GM23338 (cell line): ENCODE results near the gene ZKSCAN8. TPM values are rescaled to one million over a fixed set of nuclear protein-coding genes. Genes with fewer than 3 reads are reported as not detected.
A peak's percentile ranks its signal among the peaks of the same experiment; 100 is the strongest.

Experiments
- ATAC-seq: fragments of 200-7000 bp; cut with Tn5 transposase; 3 replicates; pipeline ENCODE4 v1.9.1; 2020
- DNase-seq: peaks from one replicate; pipeline ENCODE4 v3.0.0-alpha.2; 2015; ENCODE audit warnings: low spot score
- H2AFZ ChIP-seq: fragments of 200-600 bp; sonication (generic); 2 replicates; pipeline ENCODE4 v1.8.0; 2016; ENCODE audit warnings: antibody characterized with exemption, mild to moderate bottlenecking, moderate library complexity
- H3F3A ChIP-seq: fragments of 200-600 bp; sonication (generic); replicated peaks from 2 replicates; pipeline ENCODE4 v1.8.0; 2017; ENCODE audit warnings: antibody characterized with exemption, mixed run types, low read depth
- H3K27ac ChIP-seq: fragments of 200-600 bp; sonication (generic); 2 replicates; pipeline ENCODE4 v1.6.1; 2016; ENCODE audit warnings: low read depth
- H3K27me3 ChIP-seq: fragments of 200-600 bp; sonication (generic); 2 replicates; pipeline ENCODE4 v1.8.0; 2016; ENCODE audit warnings: mild to moderate bottlenecking, mixed run types, moderate library complexity; ENCODE audit not compliant: insufficient read depth
- H3K36me3 ChIP-seq: fragments of 200-600 bp; sonication (generic); 2 replicates; pipeline ENCODE4 v1.8.0; 2016; ENCODE audit warnings: mild to moderate bottlenecking; ENCODE audit not compliant: insufficient read depth
- H3K4me1 ChIP-seq: fragments of 200-600 bp; sonication (generic); 2 replicates; pipeline ENCODE4 v1.8.0; 2016; ENCODE audit warnings: mild to moderate bottlenecking, moderate library complexity; ENCODE audit not compliant: insufficient read depth
- H3K4me2 ChIP-seq: fragments of 200-600 bp; sonication (generic); 2 replicates; pipeline ENCODE4 v1.7.1; 2017; ENCODE audit warnings: mixed run types
- H3K4me3 ChIP-seq: fragments of 200-600 bp; sonication (generic); 2 replicates; pipeline ENCODE4 v1.6.1; 2016; ENCODE audit warnings: mixed run types
- H3K79me2 ChIP-seq: fragments of 200-600 bp; sonication (generic); replicated peaks from 2 replicates; pipeline ENCODE4 v1.8.0; 2017; ENCODE audit warnings: mild to moderate bottlenecking; ENCODE audit not compliant: insufficient read depth
- H3K9me2 ChIP-seq: fragments of 200-600 bp; sonication (generic); 2 replicates; pipeline ENCODE4 v1.8.0; 2017; ENCODE audit not compliant: insufficient read depth
- H4K20me1 ChIP-seq: fragments of 200-600 bp; sonication (generic); replicated peaks from 2 replicates; pipeline ENCODE4 v1.8.0; 2017; ENCODE audit warnings: mild to moderate bottlenecking; ENCODE audit not compliant: insufficient read depth
- H3K27ac Mint-ChIP-seq: 2 replicates; pipeline ENCODE4 v1.8.0; 2020; ENCODE audit warnings: inconsistent platforms, mild to moderate bottlenecking, moderate library complexity, mixed read lengths
- H3K27me3 Mint-ChIP-seq: 3 replicates; pipeline ENCODE4 v1.8.0; 2022; ENCODE audit warnings: low read depth, mild to moderate bottlenecking, moderate library complexity, mixed read lengths, inconsistent platforms; ENCODE audit not compliant: insufficient read depth, poor library complexity
- H3K36me3 Mint-ChIP-seq: 3 replicates; pipeline ENCODE4 v1.8.0; 2021; ENCODE audit warnings: low read depth, mild to moderate bottlenecking, inconsistent platforms, moderate library complexity, mixed read lengths
- H3K4me1 Mint-ChIP-seq: 3 replicates; pipeline ENCODE4 v1.8.0; 2020; ENCODE audit warnings: mild to moderate bottlenecking, inconsistent platforms, mixed read lengths
- H3K4me3 Mint-ChIP-seq: 3 replicates; pipeline ENCODE4 v1.8.0; 2021; ENCODE audit warnings: moderate library complexity, mild to moderate bottlenecking, inconsistent platforms, mixed read lengths
- H3K9me3 Mint-ChIP-seq: 3 replicates; pipeline ENCODE4 v1.8.0; 2020; ENCODE audit warnings: moderate library complexity, mild to moderate bottlenecking, inconsistent platforms, mixed read lengths
- CREB1 ChIP-seq: fragments of 250-450 bp; sonication (Bioruptor Pico); IDR thresholded peaks from 2 replicates; pipeline ENCODE4 v1.5.0; 2020; ENCODE audit warnings: low read depth, mild to moderate bottlenecking, moderate library complexity
- EZH2 ChIP-seq: fragments of 200-600 bp; sonication (generic); IDR thresholded peaks from one replicate; pipeline ENCODE4 v1.8.0; 2017; ENCODE audit warnings: antibody characterized with exemption, mild to moderate bottlenecking, low read depth; ENCODE audit not compliant: unreplicated experiment
- EZH2phosphoT487 ChIP-seq: fragments of 200-600 bp; sonication (generic); IDR thresholded peaks from one replicate; pipeline ENCODE4 v1.8.1; 2018; ENCODE audit warnings: antibody characterized with exemption; ENCODE audit not compliant: unreplicated experiment
- JUNB ChIP-seq: IDR thresholded peaks from one replicate; pipeline ENCODE4 v1.6.1; 2016; ENCODE audit warnings: antibody characterized with exemption; ENCODE audit not compliant: unreplicated experiment
- NANOG ChIP-seq: IDR thresholded peaks from 2 replicates; pipeline ENCODE4 v1.6.1; 2016; ENCODE audit warnings: antibody characterized with exemption, borderline replicate concordance
- POLR2AphosphoS5 ChIP-seq: IDR thresholded peaks from 2 replicates; pipeline ENCODE4 v1.6.1; 2016; ENCODE audit warnings: antibody characterized with exemption, low read depth
- STAT1 ChIP-seq: IDR thresholded peaks from one replicate; pipeline ENCODE4 v1.6.1; 2016; ENCODE audit warnings: antibody characterized with exemption; ENCODE audit not compliant: unreplicated experiment
- ZNF114 ChIP-seq: fragments of 250-450 bp; sonication (Bioruptor Pico); IDR thresholded peaks from 2 replicates; pipeline ENCODE4 v1.5.0; 2020; ENCODE audit warnings: mild to moderate bottlenecking, moderate library complexity
- ZNF331 ChIP-seq: fragments of 250-450 bp; sonication (Bioruptor Pico); IDR thresholded peaks from 2 replicates; pipeline ENCODE4 v1.5.0; 2020; ENCODE audit warnings: low read depth, mild to moderate bottlenecking, moderate library complexity
- polyA plus RNA-seq: library from polyadenylated mRNA; unstranded; fragments of >200 nt; fragmentation: Nextera tagmentation; extraction: Ambion mirVana; gene quantifications from 2 replicates; pipeline ENCODE4 v1.2.1, GENCODE V29; 2016
- total RNA-seq: library from RNA; depleted of rRNA; stranded (reverse); fragments of >200 nt; shearing (Covaris generic); gene quantifications from 2 replicates; pipeline ENCODE4 v1.2.3, GENCODE V29; 2014
- TF ChIP-seq, protein P1 (sequence below): IDR thresholded peaks from one replicate; pipeline ENCODE4 v1.6.1; 2018; ENCODE audit warnings: antibody characterized with exemption; ENCODE audit not compliant: unreplicated experiment

The ZKSCAN8 gene
- total and polyA plus RNA-seq, 2 experiments from 2014 or later = 4.2 to 22.6 TPM

DNA sequence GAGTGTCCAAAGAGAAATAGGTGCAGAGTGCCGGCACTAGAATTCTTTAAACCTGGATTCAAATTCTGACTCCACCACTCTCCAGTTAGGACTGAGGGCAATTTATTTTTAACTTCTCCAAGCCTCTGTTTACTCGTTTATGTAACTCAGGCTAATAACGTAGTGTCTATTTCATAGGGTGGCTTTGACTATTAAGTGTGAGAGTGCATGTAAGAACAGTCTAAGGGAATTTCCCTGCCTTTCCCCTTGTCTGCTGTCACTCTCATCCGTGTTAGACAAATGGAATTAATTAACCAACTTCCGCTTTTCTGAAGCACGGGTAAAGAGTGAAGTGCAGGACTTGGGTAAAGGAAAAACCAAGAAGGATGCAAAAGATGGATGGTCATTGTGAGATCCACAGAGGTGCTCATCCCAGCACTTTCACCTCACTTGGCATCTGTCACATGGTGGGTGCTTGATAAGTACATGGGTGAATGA, 4.1 kb upstream of the ZKSCAN8 start:
- peaks cover 26% of the 10 kb centered on the region for H3K27me3 ChIP-seq
- Mint-ChIP-seq H3K27ac (peak overlapping the region; percentile 88; the same call in 1 of the 2 replicates), H3K36me3 (no peaks in the 10 kb centered on the region), H3K27me3 (peaks cover 17% of the 10 kb centered on the region), H3K4me3 (peak overlapping the region; percentile 96), H3K9me3 (no peaks in the 10 kb centered on the region), H3K4me1 (peaks cover 17% of the 10 kb centered on the region)
- no peaks in the 10 kb centered on the region for H3K9me2 ChIP-seq
- TF ChIP-seq, protein P1, sequence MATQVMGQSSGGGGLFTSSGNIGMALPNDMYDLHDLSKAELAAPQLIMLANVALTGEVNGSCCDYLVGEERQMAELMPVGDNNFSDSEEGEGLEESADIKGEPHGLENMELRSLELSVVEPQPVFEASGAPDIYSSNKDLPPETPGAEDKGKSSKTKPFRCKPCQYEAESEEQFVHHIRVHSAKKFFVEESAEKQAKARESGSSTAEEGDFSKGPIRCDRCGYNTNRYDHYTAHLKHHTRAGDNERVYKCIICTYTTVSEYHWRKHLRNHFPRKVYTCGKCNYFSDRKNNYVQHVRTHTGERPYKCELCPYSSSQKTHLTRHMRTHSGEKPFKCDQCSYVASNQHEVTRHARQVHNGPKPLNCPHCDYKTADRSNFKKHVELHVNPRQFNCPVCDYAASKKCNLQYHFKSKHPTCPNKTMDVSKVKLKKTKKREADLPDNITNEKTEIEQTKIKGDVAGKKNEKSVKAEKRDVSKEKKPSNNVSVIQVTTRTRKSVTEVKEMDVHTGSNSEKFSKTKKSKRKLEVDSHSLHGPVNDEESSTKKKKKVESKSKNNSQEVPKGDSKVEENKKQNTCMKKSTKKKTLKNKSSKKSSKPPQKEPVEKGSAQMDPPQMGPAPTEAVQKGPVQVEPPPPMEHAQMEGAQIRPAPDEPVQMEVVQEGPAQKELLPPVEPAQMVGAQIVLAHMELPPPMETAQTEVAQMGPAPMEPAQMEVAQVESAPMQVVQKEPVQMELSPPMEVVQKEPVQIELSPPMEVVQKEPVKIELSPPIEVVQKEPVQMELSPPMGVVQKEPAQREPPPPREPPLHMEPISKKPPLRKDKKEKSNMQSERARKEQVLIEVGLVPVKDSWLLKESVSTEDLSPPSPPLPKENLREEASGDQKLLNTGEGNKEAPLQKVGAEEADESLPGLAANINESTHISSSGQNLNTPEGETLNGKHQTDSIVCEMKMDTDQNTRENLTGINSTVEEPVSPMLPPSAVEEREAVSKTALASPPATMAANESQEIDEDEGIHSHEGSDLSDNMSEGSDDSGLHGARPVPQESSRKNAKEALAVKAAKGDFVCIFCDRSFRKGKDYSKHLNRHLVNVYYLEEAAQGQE = no peak
- TF ChIP-seq JUNB = no peak
- TF ChIP-seq CREB1 (CRISPR knock-in tag) = no peak
- TF ChIP-seq EZH2 = no peak
- no peak for TF ChIP-seq POLR2AphosphoS5
- TF ChIP-seq ZNF114 (CRISPR knock-in tag) = no peak
- H3K27ac ChIP-seq = no peak overlapping the region
- H3K4me2 ChIP-seq = peak overlapping the region; percentile 98
- no peaks in the 10 kb centered on the region for H3F3A ChIP-seq
- H3K79me2 ChIP-seq = peaks cover 38% of the 10 kb centered on the region
- no peaks in the 10 kb centered on the region for H4K20me1 ChIP-seq
- peak overlapping the region; percentile 99 for H2AFZ ChIP-seq
- H3K4me1 ChIP-seq = peaks cover 12% of the 10 kb centered on the region
- ATAC-seq (no peak), DNase-seq (no peak)
- no peaks in the 10 kb centered on the region for H3K36me3 ChIP-seq
- peak overlapping the region; percentile 86 for H3K4me3 ChIP-seq

DNA sequence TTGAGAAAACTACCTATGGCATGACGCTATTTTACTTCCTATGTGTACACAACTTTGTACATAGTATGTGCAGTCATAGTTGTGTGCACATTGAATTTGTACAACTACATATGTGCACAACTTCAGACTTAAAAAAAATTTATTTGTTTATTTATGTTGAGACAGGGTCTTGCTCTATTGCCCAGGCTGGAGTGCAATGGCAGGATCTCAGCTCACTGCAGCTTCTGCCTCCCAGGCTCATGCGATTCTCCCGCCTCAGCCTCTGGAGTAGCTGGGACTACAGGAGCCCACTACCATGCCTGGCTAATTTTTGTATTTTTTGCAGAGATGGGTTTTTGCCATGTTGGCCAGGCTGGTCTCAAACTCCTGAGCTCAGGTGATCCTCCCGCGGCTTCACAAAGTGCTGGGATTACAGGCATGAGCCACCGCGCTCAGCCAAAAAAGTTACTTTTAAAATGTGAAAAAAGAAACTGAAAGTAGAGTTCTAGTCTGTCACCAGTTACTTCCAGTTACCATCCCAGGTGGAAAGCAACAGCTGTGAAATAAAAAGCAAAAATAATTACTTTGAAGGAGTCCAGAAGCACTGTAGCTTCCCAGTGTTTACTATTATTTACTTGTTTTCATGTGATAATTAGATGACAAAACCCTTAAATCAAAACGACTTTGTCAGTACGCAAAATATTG, 1.7 kb upstream of the ZKSCAN8 start:
- Histone ChIP-seq H3F3A (no peaks in the 10 kb centered on the region), H4K20me1 (0 out of 2 replicates have a peak, but pooled peaks cover 8% of the 10 kb centered on the region), H3K4me3 (no peak overlapping the region), H3K27me3 (peaks cover 26% of the 10 kb centered on the region), H3K9me2 (no peaks in the 10 kb centered on the region), H3K4me1 (peaks cover 20% of the 10 kb centered on the region), H3K79me2 (peaks cover 47% of the 10 kb centered on the region), H3K36me3 (no peaks in the 10 kb centered on the region), H3K27ac (no peak overlapping the region), H3K4me2 (no peak overlapping the region), H2AFZ (no peak overlapping the region)
- Mint-ChIP-seq H3K9me3 (no peaks in the 10 kb centered on the region), H3K4me1 (peaks cover 21% of the 10 kb centered on the region), H3K27me3 (peaks cover 17% of the 10 kb centered on the region), H3K36me3 (peaks cover 13% of the 10 kb centered on the region; the same call in 2 of the 3 replicates), H3K4me3 (peak overlapping the region; percentile 53), H3K27ac (no peak overlapping the region)
- DNase-seq (no peak), ATAC-seq (no peak)
- no peak for TF ChIP-seq STAT1
- TF ChIP-seq ZNF331 (CRISPR knock-in tag) = no peak
- TF ChIP-seq EZH2 = no peak
- no peak for TF ChIP-seq CREB1 (CRISPR knock-in tag)
- TF ChIP-seq ZNF114 (CRISPR knock-in tag) = no peak
- TF ChIP-seq EZH2phosphoT487 = no peak
- TF ChIP-seq, protein P1 = no peak
- no peak for TF ChIP-seq POLR2AphosphoS5
- TF ChIP-seq NANOG = no peak
